HG03469 (cell line): ENCODE measurements around the gene TRAPPC2L.
"Not testable (repeated sequence)": the region's sequence is repeated elsewhere in the genome, so short reads cannot be mapped to it uniquely, and the experiment has no call there.

Experiments used
- ATAC-seq: cut with Tn5 transposase; IDR thresholded peaks from one replicate; pipeline ENCODE4 v1.9.1; 2021; ENCODE audit warnings: mild to moderate bottlenecking, moderate library complexity, moderate number of reproducible peaks; ENCODE audit not compliant: unreplicated experiment

Gene TRAPPC2L

DNA sequence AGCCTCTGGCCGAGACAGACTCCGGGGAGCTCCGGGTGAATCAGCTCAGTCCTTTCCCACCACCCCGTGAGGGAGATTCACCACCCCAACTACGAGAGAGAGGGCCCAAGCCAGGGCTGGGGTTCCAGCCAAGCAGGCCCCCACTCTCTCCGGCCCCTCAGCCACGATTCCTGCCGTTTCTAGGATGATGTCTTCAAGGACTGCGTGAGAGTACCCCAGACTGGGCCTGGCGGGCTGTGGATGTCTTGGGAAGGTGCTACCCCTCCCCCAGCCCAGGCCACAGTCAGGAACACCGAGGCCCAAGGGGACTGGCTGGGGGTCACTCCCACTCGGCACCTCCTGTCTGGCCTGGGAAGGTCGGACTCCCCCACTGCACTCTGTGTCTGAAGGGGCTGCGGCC, 31.1 kb downstream of the TRAPPC2L start:
- ATAC-seq = no peak

DNA sequence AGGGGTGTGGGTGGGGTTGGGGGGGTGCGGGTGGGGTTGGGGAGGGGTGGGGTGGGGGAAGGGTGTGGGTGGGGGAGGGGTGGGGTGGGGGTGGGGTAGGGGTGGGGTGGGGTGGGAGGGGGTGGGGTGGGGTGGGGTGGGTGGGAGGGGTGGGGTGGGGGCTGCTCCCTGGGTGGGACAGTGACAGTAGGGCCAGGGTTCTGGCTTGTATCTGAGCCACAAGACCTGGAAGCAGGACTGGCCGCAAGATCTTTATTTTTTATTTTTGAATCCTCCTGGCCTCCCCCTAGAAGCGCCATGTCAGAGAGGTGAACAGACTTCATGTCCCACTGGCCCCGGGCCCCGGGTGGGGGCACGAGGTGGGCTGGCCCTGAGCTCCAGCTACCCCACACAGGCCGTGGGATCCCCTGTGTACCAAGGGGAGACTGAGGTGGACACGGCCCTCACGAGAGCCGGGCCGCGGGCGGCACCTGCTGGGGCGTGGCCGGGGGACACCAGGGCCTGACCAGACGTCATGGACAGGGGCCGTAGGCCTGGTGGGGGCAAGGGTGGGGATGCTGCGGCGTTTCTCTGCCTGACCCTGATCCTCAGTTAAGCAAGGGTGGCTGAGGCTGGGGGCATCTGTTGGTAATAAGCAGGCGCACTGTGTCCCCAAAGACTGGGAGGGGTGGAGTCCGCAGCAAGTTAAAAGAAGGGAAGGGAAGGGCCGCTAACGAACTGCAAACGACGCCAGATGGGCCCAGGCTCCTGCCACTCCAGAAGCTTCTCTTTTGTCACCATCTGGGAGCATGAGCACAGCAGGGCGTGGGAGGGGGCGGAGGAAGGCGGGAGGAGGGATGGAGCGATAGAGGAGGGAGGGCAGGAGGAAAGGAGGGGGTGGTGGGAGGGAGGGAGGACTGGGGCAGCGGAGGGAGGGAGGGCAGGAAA, 31.8 kb downstream of the TRAPPC2L start:
- no peak for ATAC-seq

DNA sequence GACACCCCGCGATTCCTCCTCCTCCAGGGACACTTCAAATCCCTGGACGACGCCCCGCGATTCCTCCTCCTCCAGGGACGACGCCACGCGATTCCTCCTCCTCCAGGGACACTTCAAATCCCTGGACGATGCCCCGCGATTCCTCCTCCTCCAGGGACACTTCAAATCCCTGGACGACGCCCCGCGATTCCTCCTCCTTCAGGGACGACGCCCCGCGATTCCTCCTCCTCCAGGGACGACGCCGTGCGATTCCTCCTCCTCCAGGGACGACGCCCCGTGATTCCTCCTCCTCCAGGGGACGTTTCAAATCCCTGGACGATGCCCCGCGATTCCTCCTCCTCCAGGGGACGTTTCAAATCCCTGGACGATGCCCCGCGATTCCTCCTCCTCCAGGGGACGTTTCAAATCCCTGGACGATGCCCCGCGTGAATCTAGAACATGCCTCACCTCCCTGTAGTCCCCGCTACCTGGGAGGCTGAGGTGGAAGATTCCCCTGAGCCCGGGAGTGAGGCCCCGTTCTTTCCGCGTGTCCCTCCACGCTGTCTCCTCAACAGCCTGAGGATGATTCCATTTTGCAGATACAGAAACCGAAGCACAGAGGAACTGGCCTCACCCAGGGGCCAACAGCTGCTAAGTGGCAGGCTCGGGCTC, 32.9 kb downstream of the TRAPPC2L start:
- not testable (repeated sequence) for ATAC-seq

- ATAC-seq = no peak
These were observed 34.2 kb downstream of the TRAPPC2L start for GRCh38 chr16:88891083-88891482.

DNA sequence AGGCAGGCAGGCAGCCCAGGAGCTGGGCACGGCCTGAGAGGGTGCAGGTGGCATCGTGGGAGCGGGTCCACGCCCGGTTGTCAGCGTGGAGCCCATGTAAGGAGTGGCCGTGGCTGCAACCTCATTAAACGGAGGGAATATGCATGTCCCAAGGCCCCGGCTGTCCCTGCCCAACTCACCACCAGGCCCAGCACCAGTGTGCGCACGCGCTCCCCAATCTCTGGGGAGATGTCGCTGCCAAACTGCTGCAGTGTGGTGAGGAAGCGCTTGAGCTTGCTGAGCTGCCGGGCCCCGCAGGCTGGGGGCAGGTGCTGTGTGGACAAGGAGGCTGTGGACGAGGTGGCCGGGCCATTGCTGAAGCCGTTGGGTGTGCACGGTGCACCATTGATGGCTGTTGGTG, 35.1 kb downstream of the TRAPPC2L start:
- ATAC-seq = no peak

GRCh38 chr16:88893127-88893968, 36.4 kb downstream of the TRAPPC2L start:
- ATAC-seq = no peak

- not testable (repeated sequence) for ATAC-seq
These were observed 37.3 kb downstream of the TRAPPC2L start for GRCh38 chr16:88894266-88894665.

DNA sequence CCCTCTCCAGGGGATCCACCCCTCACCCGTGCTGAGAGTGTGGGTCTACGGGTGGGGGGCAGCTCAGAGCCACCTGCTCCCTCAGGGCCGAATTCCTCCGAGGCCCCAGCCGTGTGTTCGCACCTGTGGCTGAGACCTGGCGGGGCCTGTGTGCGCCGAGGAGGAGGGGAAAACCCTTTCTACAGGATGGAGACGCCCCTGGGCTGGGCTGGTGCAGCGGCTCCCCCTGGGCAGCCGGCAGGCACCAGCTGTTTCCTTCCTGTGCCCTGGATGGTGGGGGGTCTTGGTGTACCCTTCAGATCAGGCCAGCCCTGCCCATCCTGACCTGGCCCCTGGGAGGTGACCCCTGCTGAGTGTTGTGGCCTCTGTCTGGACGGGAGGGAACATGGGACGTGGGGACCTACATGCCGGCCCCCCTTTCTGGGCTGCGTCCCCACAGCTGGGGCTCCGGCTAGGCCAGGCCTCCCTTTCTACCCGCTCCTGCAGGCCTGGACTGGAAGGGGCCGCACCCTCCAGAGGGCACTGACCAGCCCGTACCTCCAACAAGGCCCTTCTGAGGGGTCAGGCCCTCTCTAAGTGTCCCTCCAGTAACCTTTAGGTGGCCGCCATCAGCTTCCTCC, 37.9 kb downstream of the TRAPPC2L start:
- ATAC-seq = no peak

DNA sequence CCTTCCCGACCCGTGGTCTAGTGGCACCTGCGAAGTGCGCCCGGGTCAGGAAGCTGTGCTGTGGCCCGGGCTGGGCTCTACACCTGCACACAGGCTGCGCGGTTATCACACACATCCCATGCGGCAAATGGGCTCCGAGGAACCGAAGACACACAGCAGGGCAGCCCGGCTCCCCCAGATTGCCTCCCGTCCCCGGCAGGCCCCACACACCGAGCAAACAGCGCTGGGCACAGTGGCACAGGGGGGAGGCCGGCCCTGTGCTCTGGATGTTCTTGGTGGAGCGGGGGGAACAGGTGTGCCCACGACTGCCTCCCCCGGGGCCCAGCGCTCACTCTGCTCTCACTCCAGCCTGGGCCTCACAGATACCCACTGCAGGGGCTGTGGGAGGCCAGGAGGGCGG, 38.4 kb downstream of the TRAPPC2L start:
- no peak for ATAC-seq

DNA sequence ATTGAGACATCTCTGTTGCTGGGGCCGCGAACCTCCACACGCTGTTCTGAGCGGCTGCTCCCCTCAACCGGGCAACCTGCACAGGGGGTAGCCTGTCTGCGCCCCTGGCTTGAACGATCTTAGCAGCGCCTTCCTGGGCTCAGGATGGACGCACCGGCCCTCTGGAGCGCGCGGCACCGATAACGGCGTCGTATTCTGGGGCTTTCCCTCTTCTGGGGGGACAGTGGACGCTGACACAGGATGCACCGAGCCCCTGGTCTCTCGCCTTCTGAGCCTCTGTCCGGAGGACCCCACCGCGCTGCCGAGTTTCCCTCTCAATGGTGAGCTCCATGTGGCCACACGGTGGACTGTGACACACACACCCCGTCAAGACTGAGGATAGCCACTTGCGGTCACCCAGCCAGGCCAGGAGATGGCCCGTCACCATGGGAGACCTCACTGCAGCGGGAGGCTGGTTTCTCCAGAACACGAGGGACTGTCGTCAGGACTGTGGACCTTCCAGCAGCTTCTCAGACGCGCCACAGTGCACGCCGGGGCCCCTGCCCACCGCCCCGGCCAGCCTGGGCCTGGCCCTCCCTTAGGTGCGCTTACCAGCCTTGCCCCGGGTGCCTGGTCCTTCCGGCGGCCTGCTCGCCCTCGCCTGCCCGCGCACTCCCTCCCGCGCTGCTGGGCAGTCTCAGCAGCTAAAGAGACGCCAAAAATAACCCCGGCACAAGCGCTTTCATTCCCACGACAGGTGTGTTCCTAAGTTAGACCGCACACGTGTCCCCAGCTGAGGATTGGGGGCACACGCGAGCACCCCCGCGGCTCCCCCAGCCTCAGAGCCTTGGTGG, 39.5 kb downstream of the TRAPPC2L start:
- ATAC-seq = no peak

- no peak for ATAC-seq
These were observed 40.9 kb downstream of the TRAPPC2L start for GRCh38 chr16:88897696-88898425.

DNA sequence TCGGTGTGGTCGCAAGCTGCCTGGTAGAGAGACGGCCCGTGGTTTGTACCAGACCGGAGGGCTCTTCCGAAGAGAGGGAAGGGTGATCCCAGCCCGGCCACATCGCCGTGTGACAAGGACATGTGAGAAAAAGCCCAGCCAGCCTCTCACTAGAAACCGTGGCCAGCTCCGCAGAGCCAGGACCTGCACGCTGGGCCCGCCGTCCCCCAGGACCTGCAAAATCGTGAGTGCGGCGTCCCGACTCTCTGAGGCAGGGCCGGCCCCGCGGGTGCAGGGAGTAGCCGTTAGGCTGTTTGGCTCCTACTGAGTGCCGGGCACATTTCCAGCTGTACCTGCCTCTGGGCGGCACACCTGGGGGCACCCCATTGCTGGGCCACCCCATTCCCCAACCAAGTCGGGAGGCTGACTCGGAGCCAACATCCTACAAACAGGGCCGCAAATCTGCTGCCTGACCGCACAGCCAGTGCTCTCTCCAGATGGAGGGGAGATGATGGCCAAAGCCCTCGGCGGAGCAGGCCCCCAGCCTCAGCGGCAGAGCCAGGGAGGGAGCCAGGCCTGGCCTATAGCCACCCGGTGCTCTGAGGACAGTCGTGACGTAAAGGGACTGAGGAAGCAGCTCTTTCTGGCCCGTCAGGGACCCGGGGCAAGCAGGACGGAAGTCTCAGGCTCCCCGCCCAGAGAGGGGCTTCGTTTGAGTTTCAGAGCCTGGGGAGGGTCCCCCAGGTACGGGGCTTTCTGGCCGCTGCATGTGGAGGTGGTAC, 43.2 kb downstream of the TRAPPC2L start:
- no peak for ATAC-seq

- ATAC-seq = no peak
These were observed 43.7 kb downstream of the TRAPPC2L start for GRCh38 chr16:88900662-88901052.

DNA sequence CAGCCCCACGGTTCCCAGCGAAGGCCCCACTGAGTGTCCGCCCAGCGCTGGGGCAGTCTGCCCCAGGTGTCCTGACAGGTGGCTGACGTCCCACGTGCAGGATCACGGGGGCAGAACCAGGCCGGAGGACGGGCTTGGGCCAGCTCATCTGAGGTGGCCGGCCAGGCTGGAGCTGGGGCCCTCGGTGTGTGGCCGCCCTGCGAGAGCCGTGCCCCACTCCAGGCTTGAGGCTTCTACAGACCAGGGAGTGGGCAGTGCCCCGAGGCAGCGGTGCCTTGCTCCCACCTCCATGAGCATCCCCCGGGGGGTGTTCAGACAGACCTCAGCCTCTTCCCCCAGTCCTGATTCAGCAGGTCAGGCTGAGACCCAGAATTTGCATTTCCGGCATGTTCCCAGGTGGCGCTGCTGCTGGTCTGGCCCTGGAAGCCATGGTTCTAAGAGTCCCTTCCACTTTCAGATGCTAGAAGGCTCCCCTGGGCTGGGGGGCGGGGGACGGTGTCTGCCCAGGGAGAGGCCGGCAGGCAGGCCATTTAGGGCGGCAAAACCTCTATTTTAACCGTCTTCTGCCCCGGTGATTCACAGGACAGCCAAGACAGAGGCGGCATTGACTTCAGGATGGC, 44.9 kb downstream of the TRAPPC2L start:
- ATAC-seq = no peak

GRCh38 chr16:88902744-88903143, 45.8 kb downstream of the TRAPPC2L start:
- no peak for ATAC-seq

GRCh38 chr16:88903267-88903666, 46.3 kb downstream of the TRAPPC2L start:
- no peak for ATAC-seq

- ATAC-seq = no peak
These were observed 47.9 kb downstream of the TRAPPC2L start for GRCh38 chr16:88904676-88905365.

GRCh38 chr16:88905563-88905962, 48.6 kb downstream of the TRAPPC2L start:
- no peak for ATAC-seq
